Activated CD4-positive, alpha-beta T cell treated with anti-CD3 and anti-CD28 coated beads, Interleukin-10, Interleukin-2, amounts not matched to agents 100 ng/mL and 50 ng/mL, durations not matched to agents 16 hours and 8 hours (primary cell): Measurements from ENCODE around the gene POLR1H.
"Not testable (repeated sequence)": the region's sequence is repeated elsewhere in the genome, so short reads cannot be mapped to it uniquely, and the experiment has no call there.

Experiments used
- DNase-seq: peaks from one replicate; pipeline ENCODE4 v3.0.0-alpha.2; 2020

The POLR1H gene

DNA sequence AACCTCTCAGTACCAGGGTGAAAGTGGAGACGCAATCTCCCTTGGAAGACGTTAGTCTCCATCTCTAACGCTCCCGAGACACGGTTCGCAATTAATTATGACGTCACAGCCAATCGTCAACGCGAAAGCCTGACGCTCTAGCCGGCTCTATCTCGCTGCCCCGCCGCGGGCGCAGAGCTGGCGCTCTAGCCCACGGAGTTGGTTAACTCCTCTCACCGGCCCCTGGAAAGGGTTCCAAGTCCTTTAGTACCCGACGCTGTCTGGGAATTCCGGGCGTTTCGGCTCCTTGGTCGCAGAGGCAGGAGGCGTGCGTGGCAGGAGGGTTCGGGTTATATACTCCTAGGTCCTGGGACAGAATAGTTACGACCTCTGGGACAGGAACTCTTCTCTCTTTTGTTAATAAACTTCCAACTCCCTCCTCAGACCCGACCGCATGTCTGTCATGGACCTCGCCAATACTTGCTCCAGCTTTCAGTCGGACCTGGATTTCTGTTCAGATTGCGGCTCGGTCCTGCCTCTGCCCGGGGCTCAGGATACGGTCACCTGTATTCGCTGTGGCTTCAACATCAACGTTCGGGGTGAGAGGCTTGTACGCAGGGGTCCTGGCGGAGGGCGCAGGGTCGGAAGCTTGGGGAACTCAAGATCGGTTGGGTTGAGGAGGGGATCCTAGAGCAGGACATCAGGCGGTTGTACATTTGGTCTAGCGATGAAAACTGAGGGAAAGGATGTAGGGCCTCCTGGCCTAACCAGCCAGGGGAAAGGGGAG, at the start of gene POLR1H:
TSS of gene POLR1H (plus strand) at position 174 of the 766 bp plus-strand sequence. CDS start at position 434, 260 bp downstream.
- DNase-seq, result peak; percentile 94

DNA sequence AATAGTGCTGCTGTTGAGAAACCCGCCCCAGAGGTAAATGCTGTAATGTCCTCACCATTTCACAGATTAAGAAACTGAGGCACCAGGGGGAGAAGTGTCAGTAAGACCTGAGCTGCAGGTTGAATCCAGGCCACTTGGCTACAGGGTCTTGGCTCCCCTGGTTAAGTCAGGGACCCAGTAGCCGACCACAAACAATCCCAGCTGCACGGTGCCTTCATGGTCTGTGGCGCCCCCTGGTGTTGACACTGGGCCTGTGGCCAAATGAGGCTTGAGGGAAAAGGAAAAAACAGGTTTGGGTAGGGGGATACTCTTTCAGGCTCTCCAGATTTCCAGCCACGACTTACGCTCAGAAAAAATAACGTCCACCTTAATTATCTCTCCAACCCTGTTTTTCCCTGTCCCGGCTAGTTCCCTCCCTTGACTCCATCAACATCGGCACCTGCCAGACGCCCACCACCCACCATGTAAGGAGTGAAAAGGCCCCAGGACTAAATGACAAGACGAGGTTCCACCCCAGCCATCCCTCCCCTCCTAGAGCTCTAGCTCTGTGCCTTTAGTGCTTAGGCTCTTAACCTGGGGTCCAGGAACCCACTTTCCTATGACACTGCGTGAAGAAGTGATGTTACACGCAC, 47.7 kb upstream of the POLR1H start:
- peak; percentile 17 for DNase-seq

DNA sequence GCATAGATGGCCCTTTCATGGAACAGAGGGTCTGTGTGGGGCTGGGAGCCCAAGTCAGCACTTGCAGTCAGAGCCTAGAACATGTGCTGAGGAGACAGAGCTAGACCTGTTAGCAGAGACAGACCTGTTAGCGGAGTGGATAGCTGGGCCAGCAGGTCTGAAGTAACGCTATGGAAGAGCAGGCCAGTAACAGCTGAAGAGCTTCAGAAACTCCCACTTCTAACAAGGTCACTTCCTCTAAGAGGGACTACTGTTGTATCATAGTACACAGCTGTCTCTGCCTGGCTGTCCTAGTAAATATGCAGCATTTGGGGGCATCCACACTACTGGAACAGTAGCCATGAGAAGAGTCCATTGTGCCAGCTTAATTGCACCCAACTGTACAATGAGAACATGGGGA, 41.2 kb upstream of the POLR1H start:
- DNase-seq, result no peak

DNA sequence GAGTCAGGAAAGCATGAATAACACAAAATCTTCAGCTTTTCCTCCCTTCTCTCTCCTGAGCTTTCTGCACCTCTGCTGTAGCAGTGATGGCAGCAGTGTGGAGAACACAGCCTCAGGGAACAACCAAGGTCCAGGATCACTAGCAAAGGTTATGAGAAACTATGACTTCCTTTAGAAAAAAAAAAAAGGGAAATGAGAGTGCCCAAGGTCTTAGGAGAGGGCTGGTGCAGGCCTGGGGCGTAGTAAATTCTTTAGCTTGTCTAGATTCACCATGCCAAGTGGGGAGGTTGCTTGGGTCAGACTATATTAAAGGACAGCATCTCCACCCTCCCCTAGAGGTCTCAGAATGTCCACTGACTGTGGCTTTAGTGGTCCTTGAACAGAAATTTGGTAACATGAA, 40.4 kb upstream of the POLR1H start:
- DNase-seq, result no peak

GRCh38 chr6:30022189-30022588, 38.9 kb upstream of the POLR1H start:
- no peak for DNase-seq

DNA sequence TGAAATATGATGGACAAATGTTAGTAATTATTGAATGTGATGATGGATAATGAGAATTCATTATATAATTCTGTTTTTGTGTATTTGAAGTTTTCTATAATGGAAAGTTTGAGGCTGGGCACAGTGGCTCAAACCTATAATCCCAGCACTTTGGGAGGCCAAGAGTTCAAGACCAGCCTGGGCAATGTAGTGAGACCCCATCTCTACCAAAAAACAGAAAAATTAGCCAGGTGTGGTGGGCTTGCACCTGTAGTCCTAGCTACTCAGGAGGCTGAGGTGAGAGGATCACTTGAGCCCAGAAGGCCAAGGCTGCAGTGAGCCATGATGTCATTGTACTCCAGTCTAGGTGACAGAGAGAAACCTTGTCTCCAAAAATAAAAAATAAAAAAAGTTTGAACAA, 38.4 kb upstream of the POLR1H start:
- DNase-seq, result not testable (repeated sequence)

- DNase-seq, result no peak
Observed at GRCh38 chr6:30025186-30025585, 35.9 kb upstream of the POLR1H start.

DNA sequence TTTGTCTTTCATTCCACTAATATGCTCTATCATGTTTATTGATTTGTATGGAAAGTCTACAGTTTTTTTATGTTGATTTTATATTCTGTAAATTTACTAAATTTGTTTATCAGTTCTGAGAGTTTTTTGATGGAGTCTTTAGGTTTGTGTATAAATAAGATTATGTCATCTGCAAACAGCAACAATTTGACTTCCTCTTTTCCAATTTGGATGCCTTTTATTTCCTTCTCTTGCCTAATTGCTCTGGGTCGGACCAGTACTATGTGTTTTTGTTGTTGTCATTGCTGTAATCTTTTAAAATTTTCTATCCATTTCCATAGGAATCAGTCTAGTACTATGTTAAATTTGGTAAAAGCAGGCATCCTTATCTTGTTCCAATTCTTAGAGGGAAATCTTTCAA, 31.5 kb upstream of the POLR1H start:
- no peak for DNase-seq

GRCh38 chr6:30031381-30031780, 29.7 kb upstream of the POLR1H start:
- DNase-seq, result no peak

DNA sequence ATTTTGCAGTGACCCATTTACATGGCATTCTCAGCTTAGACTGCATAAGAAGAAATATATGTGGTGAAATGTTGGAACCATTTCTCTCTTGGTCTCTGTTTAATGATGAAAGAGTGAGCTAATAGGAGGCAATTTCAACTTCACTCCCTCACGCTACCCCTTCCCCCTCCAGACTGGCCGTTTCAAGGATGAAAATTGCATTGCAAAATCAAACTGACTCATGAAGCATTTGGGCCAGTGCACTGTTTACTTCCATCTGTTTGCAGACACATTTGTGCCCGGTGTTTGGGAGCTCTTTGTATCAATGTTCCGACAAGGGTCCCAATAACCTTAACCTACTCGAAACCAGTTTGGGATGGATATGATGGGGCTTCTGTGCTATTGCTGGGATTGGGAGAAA, 27.6 kb upstream of the POLR1H start:
- not testable (repeated sequence) for DNase-seq

DNA sequence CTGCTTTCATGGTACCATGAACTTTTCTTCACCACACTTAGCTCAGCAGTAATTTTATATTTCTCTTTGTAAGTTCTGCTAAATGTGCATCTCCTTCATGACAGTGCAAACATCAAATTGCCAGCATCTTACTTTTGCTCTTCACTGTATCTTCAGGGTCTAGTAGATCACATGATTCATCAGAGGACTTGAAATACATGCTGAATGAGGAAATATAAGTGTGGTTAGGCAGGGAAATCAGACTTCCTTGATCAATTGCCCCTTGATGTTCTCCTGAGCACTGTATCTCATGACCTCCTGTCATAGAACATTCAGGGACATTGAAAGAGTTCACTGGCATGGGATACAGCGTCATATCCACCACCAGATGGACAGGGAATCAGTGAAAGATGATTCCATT, 25.3 kb upstream of the POLR1H start:
- DNase-seq, result no peak

DNA sequence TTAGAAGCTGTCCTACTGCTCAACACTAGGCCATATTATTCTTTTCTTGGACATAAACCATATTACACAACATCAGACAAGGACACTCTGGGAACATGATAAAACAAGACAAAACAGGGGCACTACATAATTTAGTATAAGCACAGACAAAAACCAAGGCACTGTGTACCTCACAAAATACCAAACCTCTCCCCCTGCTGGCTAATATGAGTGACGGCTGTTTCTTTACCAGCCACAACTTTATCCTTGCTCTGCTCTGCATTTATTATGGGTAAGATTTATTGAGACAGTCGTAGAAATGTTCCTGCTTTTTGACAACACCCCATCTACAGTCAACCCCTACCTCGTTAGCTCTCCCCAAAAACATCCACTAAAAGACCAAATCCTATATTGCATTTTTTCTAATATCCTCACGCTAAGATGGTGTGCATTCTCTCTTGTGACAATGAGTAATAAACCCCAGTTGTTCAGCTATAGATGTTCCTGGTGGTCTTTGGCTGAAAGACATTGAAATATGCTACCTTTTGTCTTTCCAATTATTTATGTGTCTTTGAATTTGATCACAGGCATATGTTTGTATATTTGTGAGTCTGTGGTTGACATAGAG, 23.8 kb upstream of the POLR1H start:
- DNase-seq, result peak; percentile 24

DNA sequence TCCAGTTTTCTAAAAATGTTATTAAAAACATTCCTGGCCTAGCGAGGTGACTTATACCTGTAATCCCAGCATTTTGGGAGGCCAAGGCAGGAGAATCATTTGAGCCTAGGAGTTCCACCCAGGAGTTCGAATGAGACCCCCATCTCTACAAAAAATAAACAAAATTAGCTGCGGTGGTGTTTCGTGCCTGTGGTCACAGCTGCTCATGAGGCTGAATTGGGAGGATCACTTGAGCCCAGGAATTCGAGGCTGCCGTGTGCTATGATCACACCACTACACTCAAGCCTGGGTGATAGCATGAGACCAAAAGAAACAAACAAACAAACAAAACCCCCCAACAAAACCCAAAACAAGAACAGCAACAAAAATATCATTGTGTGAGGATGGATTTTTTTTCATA, 19.8 kb upstream of the POLR1H start:
- DNase-seq, result no peak

GRCh38 chr6:30041821-30042220, 19.2 kb upstream of the POLR1H start:
- DNase-seq, result no peak

DNA sequence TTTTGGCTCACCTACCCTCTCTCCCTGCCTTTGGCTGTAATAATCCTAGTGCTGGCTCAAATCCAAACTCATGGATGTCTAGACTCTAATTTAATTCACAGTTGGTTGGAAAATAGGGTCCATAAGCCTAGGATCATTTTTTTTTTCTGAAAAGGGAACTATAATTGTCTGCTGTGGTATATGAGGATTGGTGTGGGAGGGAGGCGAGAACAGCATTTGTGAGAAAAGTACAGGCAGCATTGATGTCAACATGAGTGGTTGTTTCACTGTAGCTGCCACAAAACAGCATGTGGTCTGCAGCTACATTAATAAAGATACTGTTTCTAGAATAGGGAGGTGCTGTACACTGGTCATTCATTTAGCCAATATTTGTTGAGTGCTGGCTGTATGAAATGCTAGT, 18.6 kb upstream of the POLR1H start:
- DNase-seq, result no peak

DNA sequence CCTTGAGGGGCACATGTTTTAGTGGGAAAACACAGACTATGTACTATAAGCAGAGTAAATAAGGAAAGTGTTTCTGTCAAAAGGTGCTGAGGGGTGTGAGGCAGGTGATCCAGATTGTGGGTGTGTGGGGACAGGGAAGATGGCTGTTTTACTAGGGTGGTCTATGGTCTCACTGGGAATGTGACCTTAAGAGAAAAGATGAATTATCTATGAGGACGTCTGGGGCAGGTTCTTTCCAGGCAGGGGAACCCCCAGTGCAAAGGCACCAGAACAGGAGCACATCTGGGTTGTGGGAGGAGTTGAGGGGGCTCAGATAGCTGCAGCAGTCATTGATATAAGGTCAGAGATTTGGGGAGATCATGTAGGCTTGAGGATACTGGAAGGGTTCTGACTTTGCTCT, 18.2 kb upstream of the POLR1H start:
- no peak for DNase-seq

- DNase-seq, result no peak
Observed at GRCh38 chr6:30043744-30044143, 17.3 kb upstream of the POLR1H start.

DNA sequence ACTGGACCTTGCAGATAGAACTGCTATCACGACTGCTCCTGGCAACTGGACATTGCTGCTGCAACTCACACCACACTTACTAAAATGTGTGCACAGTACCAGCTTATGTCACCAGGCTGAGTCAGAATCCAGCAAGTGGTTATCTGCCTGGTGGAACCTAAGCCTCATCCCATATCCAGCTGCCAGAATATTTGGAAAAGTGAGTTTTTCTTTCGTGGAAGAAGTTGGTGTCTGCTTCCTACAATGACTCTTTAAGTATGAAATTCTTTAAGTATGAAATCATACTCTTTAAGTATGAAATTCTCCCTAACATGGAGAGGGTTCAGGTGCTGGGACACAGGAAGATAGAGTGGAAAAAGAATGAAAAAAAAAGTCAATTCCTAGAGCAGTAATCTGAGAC, 16.4 kb upstream of the POLR1H start:
- no peak for DNase-seq

DNA sequence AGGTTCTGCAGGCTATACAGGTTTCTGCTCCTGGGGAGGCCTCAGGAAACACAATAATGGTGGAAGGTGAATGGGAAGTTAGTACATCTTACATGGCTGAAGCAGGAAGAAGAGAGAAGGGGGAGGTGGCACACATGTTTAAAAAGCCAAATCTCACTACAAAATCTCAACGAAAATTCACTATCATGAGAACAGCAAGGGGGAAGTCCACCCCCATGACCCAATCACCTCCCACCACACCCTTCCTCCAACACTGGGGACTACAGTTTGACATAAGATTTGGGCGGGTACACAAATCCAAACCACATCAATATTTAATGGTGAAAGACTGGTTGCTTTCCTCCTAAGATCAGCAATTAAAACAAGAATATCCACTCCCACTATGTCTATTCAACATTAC, 13.8 kb upstream of the POLR1H start:
- DNase-seq, result no peak

DNA sequence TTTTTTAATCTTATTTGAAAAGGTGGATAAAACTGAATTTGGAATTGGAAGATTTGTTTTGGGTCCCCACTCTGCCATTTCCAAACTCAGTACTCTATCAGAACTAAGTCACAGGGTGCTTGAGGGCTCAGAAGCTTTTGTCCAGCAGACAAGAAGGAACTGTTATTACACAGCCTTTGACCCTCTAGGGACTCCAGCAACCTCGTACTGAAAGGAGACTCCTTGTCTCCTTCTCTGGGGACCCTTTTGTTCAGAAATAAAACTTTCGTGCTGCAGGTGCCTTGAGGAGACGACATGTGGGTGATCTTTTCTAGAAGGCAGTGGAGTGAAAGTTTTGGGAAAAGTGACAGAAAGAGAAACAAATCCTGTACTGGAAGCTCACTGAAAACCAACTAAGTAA, 7.4 kb upstream of the POLR1H start:
- DNase-seq, result no peak

DNA sequence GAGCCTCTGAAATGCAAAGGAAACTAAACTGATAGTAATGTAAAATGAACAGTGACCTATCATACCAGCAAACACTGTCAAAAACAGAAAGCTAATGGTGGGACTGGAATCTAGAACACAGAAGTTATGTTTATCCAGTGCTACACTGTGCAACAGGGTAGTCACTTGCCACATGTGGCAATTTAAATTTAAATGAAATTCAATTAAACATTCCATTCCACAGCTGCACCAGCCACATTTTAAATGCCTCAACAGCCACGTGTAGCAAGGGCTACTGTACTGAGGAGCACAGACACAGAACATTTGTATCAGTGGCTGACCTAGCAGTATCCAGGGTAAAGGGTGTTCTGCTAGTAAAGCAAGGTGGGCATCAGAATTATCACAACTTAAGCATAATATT, 5.6 kb upstream of the POLR1H start:
- DNase-seq, result no peak

GRCh38 chr6:30060606-30061091, 416 bp upstream of the POLR1H start:
- peak; percentile 25 for DNase-seq

- peak; percentile 71 for DNase-seq
Observed at GRCh38 chr6:30061858-30062458, 893 bp downstream of the POLR1H start.
